Measurements from ENCODE around the gene PSMB10. TPM values are rescaled to one million over a fixed set of nuclear protein-coding genes. Genes with fewer than 3 reads are reported as not detected.
A peak's percentile ranks its signal among the peaks of the same experiment; 100 is the strongest.

Gene PSMB10
- total and polyA plus RNA-seq, 8 donors, result 22.8 to 205 (median 73.7) TPM

GRCh38 chr16:67948015-67948414, 11.4 kb upstream of the PSMB10 start:
- intact Hi-C loops (cut with DNase I; ENCODE audit: low total_unique reads), result no loop called here
- H3K27me3 ChIP-seq, result no peaks in the 10 kb centered on the region
- TF ChIP-seq POLR2A (IDR thresholded peaks at IDR 0.05) (no peak), EP300 (IDR thresholded peaks at IDR 0.05) (no peak), POLR2AphosphoS5 (IDR thresholded peaks at IDR 0.05) (no peak)
- TF ChIP-seq, protein P1, sequence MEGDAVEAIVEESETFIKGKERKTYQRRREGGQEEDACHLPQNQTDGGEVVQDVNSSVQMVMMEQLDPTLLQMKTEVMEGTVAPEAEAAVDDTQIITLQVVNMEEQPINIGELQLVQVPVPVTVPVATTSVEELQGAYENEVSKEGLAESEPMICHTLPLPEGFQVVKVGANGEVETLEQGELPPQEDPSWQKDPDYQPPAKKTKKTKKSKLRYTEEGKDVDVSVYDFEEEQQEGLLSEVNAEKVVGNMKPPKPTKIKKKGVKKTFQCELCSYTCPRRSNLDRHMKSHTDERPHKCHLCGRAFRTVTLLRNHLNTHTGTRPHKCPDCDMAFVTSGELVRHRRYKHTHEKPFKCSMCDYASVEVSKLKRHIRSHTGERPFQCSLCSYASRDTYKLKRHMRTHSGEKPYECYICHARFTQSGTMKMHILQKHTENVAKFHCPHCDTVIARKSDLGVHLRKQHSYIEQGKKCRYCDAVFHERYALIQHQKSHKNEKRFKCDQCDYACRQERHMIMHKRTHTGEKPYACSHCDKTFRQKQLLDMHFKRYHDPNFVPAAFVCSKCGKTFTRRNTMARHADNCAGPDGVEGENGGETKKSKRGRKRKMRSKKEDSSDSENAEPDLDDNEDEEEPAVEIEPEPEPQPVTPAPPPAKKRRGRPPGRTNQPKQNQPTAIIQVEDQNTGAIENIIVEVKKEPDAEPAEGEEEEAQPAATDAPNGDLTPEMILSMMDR (IDR thresholded peaks at IDR 0.05), result no peak
- peaks cover 72 to 95% (median 87%) of the 10 kb centered on the region in 4 donors for H3K36me3 ChIP-seq
- H3K4me3 ChIP-seq, result no peak overlapping the region
- no peak for DNase-seq
- no peaks in the 10 kb centered on the region for H3K9me3 ChIP-seq
- H3K27ac ChIP-seq, result no peak overlapping the region
- 83 to 92% (median 85%) methylated on average over 10 to 15 of the region's 15 CpGs for whole genome bisulfite sequencing, 5 donors
- peaks cover 20 to 46% (median 33%) of the 10 kb centered on the region in 4 donors for H3K4me1 ChIP-seq

DNA sequence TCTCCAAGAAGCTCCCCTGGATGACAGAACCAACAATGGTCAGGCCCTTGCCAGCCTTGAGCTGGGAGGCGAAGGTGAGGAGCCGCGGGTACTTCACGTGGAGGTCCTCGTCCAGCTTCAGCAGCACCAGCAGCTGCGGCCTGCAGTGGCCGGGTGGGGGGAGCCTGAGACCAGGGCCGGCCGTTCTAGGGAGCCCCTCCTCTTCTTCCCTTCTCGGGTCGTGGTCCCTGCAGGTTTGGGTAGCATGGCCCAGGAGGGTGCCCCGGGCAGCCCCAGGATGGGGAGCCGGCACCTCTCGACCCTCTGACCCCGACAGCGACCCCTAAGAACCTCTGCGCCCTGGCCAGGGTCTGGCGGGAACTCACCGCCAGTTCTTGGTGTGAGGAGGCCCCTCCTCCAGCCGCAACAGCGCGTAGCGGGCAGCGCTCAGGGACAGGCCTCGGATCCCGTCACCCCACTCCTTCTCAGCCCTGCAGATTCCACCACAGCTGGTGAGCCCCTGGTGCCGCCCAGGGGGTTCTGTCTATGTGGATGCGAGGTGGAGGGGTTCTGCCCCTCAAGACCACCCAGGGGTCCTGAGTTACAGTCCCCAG, 10.4 kb upstream of the PSMB10 start:
- WGBS, 5 donors, result 91 to 93% (median 93%) methylated on average over 23 to 28 of the region's 28 CpGs
- intact Hi-C loops (cut with DNase I; ENCODE audit: low total_unique reads), result no loop called here
- H3K36me3 ChIP-seq, result peaks cover 70 to 95% (median 89%) of the 10 kb centered on the region in 4 donors
- H3K4me1 ChIP-seq, result peaks cover 20 to 51% (median 41%) of the 10 kb centered on the region in 4 donors
- H3K9me3 ChIP-seq, result no peaks in the 10 kb centered on the region
- TF ChIP-seq, protein P1 (IDR thresholded peaks at IDR 0.05), result no peak
- TF ChIP-seq POLR2AphosphoS5 (IDR thresholded peaks at IDR 0.05) (no peak), EP300 (IDR thresholded peaks at IDR 0.05) (no peak), POLR2A (IDR thresholded peaks at IDR 0.05) (no peak)
- no peaks in the 10 kb centered on the region for H3K27me3 ChIP-seq
- no peak for DNase-seq
- peak overlapping the region in 1 of 5 donors; percentile 20 for H3K27ac ChIP-seq
- H3K4me3 ChIP-seq, result no peak overlapping the region

DNA sequence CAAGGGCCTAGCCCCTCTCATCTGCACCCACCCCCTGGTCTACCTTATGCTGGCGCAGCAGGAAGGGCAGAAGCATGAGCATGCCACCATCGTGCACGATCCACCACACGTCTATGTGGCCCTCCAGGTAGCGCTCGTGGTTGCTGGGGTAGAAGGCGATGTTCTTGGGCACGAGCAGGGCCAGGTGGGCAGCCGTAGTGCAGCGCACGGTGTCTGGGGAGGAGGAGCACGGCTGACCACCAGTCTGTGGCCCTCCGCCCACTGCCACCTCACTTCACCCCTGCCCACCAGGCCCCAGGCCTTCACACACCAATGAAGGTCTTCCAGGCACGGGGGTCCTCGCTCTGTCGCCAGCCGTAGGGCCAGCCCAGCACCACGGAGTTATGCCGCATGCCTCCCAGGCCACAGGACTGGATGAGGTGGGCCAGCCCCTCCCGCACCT, 9.5 kb upstream of the PSMB10 start:
- peaks cover 20 to 46% (median 41%) of the 10 kb centered on the region in 4 donors for H3K4me1 ChIP-seq
- peak overlapping the region in 1 of 5 donors; percentile 76 for H3K27ac ChIP-seq
- TF ChIP-seq POLR2A (IDR thresholded peaks at IDR 0.05) (no peak), POLR2AphosphoS5 (IDR thresholded peaks at IDR 0.05) (no peak), EP300 (IDR thresholded peaks at IDR 0.05) (no peak)
- TF ChIP-seq, protein P1 (IDR thresholded peaks at IDR 0.05), result no peak
- no peaks in the 10 kb centered on the region for H3K9me3 ChIP-seq
- DNase-seq, result no peak
- no peaks in the 10 kb centered on the region for H3K27me3 ChIP-seq
- no peak overlapping the region for H3K4me3 ChIP-seq
- intact Hi-C loops (cut with DNase I; ENCODE audit: low total_unique reads), result no loop called here
- peaks cover 61 to 94% (median 84%) of the 10 kb centered on the region in 4 donors for H3K36me3 ChIP-seq
- WGBS, 5 donors, result 85 to 97% (median 93%) methylated on average over 9 to 20 of the region's 20 CpGs

DNA sequence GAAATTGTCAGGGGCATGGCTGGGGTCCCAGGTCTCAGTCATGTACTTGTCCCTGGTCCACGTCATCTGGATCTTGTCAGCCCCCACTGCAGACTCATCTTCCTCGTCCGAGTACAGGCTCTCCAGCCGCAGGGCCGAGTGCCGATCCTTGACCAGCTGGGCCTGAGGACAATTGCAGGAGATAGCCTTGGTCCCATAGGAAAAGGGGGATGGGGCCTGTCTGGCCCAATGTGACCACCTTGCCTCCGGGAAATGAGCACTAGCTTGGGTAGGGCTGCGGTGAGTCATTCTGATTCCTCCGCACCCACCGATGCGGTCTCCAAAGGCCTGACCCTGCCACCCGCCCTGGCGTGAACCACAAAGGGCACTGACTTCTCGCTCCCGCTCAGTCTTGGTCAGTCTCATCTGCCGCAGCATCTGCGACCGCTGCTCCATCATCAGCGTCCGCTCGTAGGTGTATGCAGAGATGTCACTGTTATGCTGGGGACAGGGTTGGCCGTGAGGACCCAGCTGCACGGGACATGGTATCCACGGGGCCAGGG, 8.8 kb upstream of the PSMB10 start:
- DNase-seq, result no peak
- peaks cover 20 to 46% (median 41%) of the 10 kb centered on the region in 4 donors for H3K4me1 ChIP-seq
- WGBS, 5 donors, result 79 to 95% (median 89%) methylated on average over 12 to 24 of the region's 24 CpGs
- TF ChIP-seq POLR2A (IDR thresholded peaks at IDR 0.05) (no peak), EP300 (IDR thresholded peaks at IDR 0.05) (no peak)
- TF ChIP-seq, protein P1 (IDR thresholded peaks at IDR 0.05), result no peak
- no peaks in the 10 kb centered on the region for H3K9me3 ChIP-seq
- peak overlapping the region in 2 of 5 donors; percentile 70 to 76 for H3K27ac ChIP-seq
- H3K36me3 ChIP-seq, result peaks cover 55 to 88% (median 79%) of the 10 kb centered on the region in 4 donors
- no peak overlapping the region for H3K4me3 ChIP-seq
- intact Hi-C loops (cut with DNase I; ENCODE audit: low total_unique reads), result no loop called here
- no peaks in the 10 kb centered on the region for H3K27me3 ChIP-seq
